HUES64 (cell line): ENCODE data around the gene SRD5A3.
"Not testable (repeated sequence)": the region's sequence is repeated elsewhere in the genome, so short reads cannot be mapped to it uniquely, and the experiment has no call there.

Source experiments
- H3K27ac ChIP-seq: 2 replicates; pipeline ENCODE4 v1.7.0; 2013; ENCODE audit warnings: low read depth, low read length, inconsistent platforms
- H3K27me3 ChIP-seq: 2 replicates; pipeline ENCODE4 v1.6.1; 2013; ENCODE audit warnings: mild to moderate bottlenecking, low read length; ENCODE audit not compliant: insufficient read depth
- H3K36me3 ChIP-seq: 2 replicates; pipeline ENCODE4 v1.6.1; 2013; ENCODE audit warnings: mild to moderate bottlenecking, low read length; ENCODE audit not compliant: insufficient read depth
- H3K4me1 ChIP-seq: 2 replicates; pipeline ENCODE4 v1.6.1; 2013; ENCODE audit warnings: mild to moderate bottlenecking, low read length, moderate library complexity; ENCODE audit not compliant: insufficient read depth
- H3K4me3 ChIP-seq: 2 replicates; pipeline ENCODE4 v1.5.1; 2013; ENCODE audit warnings: mild to moderate bottlenecking, low read length, moderate library complexity
- H3K9ac ChIP-seq: 2 replicates; pipeline ENCODE4 v1.6.1; 2013; ENCODE audit warnings: mild to moderate bottlenecking, low read depth, low read length
- H3K9me3 ChIP-seq: 2 replicates; pipeline ENCODE4 v1.6.1; 2013; ENCODE audit warnings: low read depth, low read length; ENCODE audit not compliant: insufficient read depth
- WGBS: fragments of 150-250, 120-280 bp; methylation state at CpG from one replicate; pipeline ENCODE4 v1.1.7; 2013; ENCODE audit warnings: missing lambda C conversion rate; 5-methylcytosine and 5-hydroxymethylcytosine counted together

Gene SRD5A3

DNA sequence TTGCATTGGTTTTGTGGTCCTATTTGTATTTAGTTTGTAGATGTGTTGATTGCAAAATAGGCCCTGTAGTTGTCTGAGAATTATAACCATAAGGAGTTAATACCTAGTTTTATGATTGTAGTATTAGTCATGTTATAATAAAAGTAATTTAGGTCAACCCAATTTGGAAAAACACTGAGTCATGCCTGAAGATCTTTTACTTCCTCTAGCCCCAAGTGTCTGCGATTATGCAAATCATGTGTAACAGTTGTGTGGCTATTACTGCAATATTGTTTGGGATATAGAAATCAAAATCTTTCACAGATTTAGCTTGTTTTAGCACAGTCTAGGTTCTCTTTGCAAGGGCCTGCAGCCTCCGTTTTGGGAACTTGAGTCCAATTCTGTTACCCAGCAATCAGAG lies 12.6 kb downstream of the SRD5A3 start:
- Histone ChIP-seq H3K9me3 (no peaks in the 10 kb centered on the region), H3K4me3 (no peak overlapping the region), H3K4me1 (0 out of 2 replicates have a peak, but pooled peaks cover under 1% of the 10 kb centered on the region), H3K27me3 (no peaks in the 10 kb centered on the region), H3K36me3 (peaks cover 3% of the 10 kb centered on the region; the same call in 1 of the 2 replicates), H3K9ac (no peak overlapping the region), H3K27ac (no peak overlapping the region)
- WGBS: 93% methylated on average over 2 of the region's 2 CpGs

- Histone ChIP-seq H3K4me3 (no peak overlapping the region), H3K9ac (no peak overlapping the region), H3K27me3 (no peaks in the 10 kb centered on the region), H3K36me3 (no peaks in the 10 kb centered on the region), H3K4me1 (peaks cover 5% of the 10 kb centered on the region; the same call in 1 of the 2 replicates), H3K9me3 (no peaks in the 10 kb centered on the region), H3K27ac (no peak overlapping the region)
- WGBS: 93% methylated on average over 8 of the region's 8 CpGs
Observed at GRCh38 chr4:55359397-55359916, 13.4 kb downstream of the SRD5A3 start.

DNA sequence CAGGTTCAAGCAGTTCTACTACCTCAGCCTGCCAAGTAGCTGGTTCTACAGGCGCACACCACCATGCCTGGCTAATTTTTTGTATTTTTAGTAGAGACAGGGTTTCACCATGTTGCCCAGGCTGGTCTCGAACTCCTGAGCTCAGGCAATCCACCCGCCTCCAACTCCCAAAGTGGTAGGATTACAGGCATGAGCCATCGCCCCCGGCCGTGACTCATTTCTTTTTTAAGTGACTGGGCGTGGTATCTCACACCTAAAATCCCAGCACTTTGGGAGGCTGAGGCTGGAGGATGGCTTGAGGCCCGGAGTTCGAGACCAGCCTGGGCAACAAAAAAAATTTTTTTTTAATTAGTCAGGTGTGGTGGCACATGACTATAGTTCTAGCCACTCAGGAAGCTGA lies 16.9 kb downstream of the SRD5A3 start:
- 94% methylated on average over 9 of the region's 9 CpGs for WGBS

GRCh38 chr4:55363691-55364351 lies 17.8 kb downstream of the SRD5A3 start:
- Histone ChIP-seq H3K4me1 (peaks cover 31% of the 10 kb centered on the region), H3K27me3 (no peaks in the 10 kb centered on the region), H3K27ac (no peak overlapping the region; the same call in 1 of the 2 replicates), H3K9ac (no peak overlapping the region), H3K4me3 (no peak overlapping the region), H3K36me3 (0 out of 2 replicates have a peak, but pooled peaks cover 2% of the 10 kb centered on the region), H3K9me3 (no peaks in the 10 kb centered on the region)
- 93% methylated on average over 9 of the region's 9 CpGs for WGBS

More for the DNA sequence above, 16.9 kb downstream of the SRD5A3 start:
- H3K4me1 ChIP-seq: peaks cover 31% of the 10 kb centered on the region
- not testable (repeated sequence) for H3K27ac ChIP-seq, H3K9ac ChIP-seq, H3K36me3 ChIP-seq, H3K27me3 ChIP-seq, H3K4me3 ChIP-seq, H3K9me3 ChIP-seq

DNA sequence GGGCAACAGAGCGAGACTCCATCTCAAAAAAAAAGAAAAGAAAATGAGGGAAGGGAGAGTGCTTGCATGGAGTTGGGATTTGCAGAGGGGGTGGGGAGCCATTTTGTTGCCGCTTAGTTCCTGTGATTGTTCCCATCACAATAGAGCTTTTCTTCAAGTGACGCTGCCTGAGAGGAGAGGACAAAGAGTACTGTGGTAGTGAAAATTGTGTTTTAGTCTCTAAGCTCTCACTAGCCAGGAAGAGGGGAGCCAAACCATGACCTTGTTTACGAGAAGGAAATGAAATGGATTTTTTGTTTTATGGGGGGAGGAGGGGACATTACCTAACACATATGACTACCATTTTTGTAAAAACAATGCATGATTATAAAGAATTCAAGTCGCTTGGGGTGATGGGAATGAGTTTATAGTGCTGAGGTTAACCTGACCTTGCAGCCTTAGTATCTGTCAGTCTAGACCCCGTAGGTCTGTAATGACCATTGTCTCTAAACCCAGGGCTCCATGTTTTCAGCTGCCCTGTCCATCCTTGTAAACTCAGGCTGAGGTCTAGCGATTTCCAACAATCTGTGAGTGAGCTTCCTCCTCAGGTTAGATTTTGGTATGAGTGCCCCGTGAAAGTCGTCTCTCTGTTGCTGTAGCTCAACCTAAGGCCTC lies 18.8 kb downstream of the SRD5A3 start:
- WGBS: 75% methylated on average over 9 of the region's 9 CpGs
- Histone ChIP-seq H3K9me3 (no peaks in the 10 kb centered on the region), H3K4me1 (peaks cover 31% of the 10 kb centered on the region), H3K27ac (peak overlapping the region; percentile 59; the same call in 1 of the 2 replicates), H3K27me3 (no peaks in the 10 kb centered on the region), H3K4me3 (0 out of 2 replicates have a peak overlapping the region, but pooled peaks have one; percentile 15), H3K9ac (peak overlapping the region; percentile 23; the same call in 1 of the 2 replicates), H3K36me3 (peaks cover 9% of the 10 kb centered on the region; the same call in 1 of the 2 replicates)

DNA sequence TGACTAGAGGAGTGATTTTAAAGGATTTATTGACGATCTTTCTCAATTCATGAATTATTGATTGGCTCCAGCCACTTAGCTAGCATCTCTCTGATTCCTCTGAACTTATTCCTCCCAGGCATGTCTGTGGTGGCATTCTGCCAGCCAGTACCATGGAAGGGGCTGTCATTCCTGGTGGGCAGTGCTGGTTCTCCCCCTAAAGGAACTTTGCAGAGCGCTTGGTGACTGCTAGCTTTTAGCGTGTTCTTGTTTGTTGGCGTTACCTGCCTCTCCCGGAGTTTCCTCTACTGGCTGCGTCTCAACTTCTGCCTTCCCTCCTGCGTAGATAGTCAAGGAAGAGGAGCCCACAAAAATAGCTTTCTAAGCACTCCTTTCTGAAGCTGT lies 19.3 kb downstream of the SRD5A3 start:
- H3K4me3 ChIP-seq: no peak overlapping the region
- H3K9ac ChIP-seq: no peak overlapping the region
- no peaks in the 10 kb centered on the region for H3K9me3 ChIP-seq
- peak overlapping the region; percentile 59; the same call in 1 of the 2 replicates for H3K27ac ChIP-seq
- H3K27me3 ChIP-seq: no peaks in the 10 kb centered on the region
- peaks cover 31% of the 10 kb centered on the region for H3K4me1 ChIP-seq
- peaks cover 12% of the 10 kb centered on the region; the same call in 1 of the 2 replicates for H3K36me3 ChIP-seq
- 88% methylated on average over 7 of the region's 7 CpGs for WGBS

- Histone ChIP-seq H3K27ac (no peak overlapping the region), H3K36me3 (peaks cover 12% of the 10 kb centered on the region; the same call in 1 of the 2 replicates), H3K4me3 (no peak overlapping the region), H3K27me3 (no peaks in the 10 kb centered on the region), H3K9me3 (no peaks in the 10 kb centered on the region), H3K4me1 (peaks cover 31% of the 10 kb centered on the region), H3K9ac (no peak overlapping the region)
- 88% methylated on average over 7 of the region's 7 CpGs for WGBS
Observed at GRCh38 chr4:55366621-55367020, 20.6 kb downstream of the SRD5A3 start.

GRCh38 chr4:55367084-55367722 lies 21.2 kb downstream of the SRD5A3 start:
- Histone ChIP-seq H3K27me3 (no peaks in the 10 kb centered on the region), H3K27ac (no peak overlapping the region), H3K36me3 (peaks cover 12% of the 10 kb centered on the region; the same call in 1 of the 2 replicates), H3K4me1 (peaks cover 31% of the 10 kb centered on the region), H3K4me3 (no peak overlapping the region), H3K9ac (no peak overlapping the region), H3K9me3 (no peaks in the 10 kb centered on the region)
- 90% methylated on average over 6 of the region's 6 CpGs for WGBS

GRCh38 chr4:55369968-55370367 lies 23.9 kb downstream of the SRD5A3 start:
- H3K9ac ChIP-seq: no peak overlapping the region
- H3K4me3 ChIP-seq: no peak overlapping the region
- no peak overlapping the region for H3K27ac ChIP-seq
- H3K4me1 ChIP-seq: peaks cover 23% of the 10 kb centered on the region
- no peaks in the 10 kb centered on the region for H3K27me3 ChIP-seq
- H3K36me3 ChIP-seq: peaks cover 12% of the 10 kb centered on the region; the same call in 1 of the 2 replicates
- WGBS: 98% methylated on average over 2 of the region's 2 CpGs
- H3K9me3 ChIP-seq: no peaks in the 10 kb centered on the region

GRCh38 chr4:55372259-55372658 lies 26.2 kb downstream of the SRD5A3 start:
- H3K4me1 ChIP-seq: peaks cover 1% of the 10 kb centered on the region
- no peaks in the 10 kb centered on the region for H3K9me3 ChIP-seq
- WGBS: 95% methylated on average over 7 of the region's 7 CpGs
- no peak overlapping the region for H3K27ac ChIP-seq
- no peak overlapping the region for H3K9ac ChIP-seq
- peaks cover 12% of the 10 kb centered on the region; the same call in 1 of the 2 replicates for H3K36me3 ChIP-seq
- H3K27me3 ChIP-seq: no peaks in the 10 kb centered on the region
- no peak overlapping the region for H3K4me3 ChIP-seq

DNA sequence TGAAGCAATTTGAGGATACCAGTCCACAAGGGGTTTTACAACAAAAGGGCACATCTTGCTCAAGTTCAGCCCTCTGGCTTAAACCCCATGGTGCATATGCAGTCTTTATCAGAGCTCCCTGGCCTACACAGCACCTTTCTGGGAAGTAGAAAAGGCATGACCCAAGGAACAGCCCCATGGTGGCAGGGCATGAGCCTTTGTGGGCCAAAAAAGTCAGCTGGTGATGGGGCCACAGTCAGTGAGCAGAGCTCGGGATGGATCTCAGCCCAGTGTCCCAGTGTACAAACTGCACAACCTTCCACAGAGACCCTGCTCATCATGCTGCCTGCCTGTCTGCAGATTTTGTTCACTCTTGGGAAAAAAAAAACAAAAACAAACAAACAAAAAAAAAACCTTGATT lies 27.4 kb downstream of the SRD5A3 start:
- no peaks in the 10 kb centered on the region for H3K9me3 ChIP-seq

More for the DNA sequence above, 27.4 kb downstream of the SRD5A3 start:
- Histone ChIP-seq H3K27ac (no peak overlapping the region), H3K4me3 (no peak overlapping the region), H3K4me1 (no peaks in the 10 kb centered on the region), H3K9ac (no peak overlapping the region), H3K36me3 (peaks cover 10% of the 10 kb centered on the region; the same call in 1 of the 2 replicates), H3K27me3 (no peaks in the 10 kb centered on the region)
- 96% methylated on average over 1 of the region's 1 CpG for WGBS
